GM12875 (cell line): ENCODE results near the gene ADGRA3.

ENCODE experiments used
- H3K4me3 ChIP-seq: one replicate; pipeline ENCODE4 v1.5.1; 2011; ENCODE audit warnings: low read depth, low read length, control low read depth
- TF ChIP-seq, protein P1 (sequence below): IDR thresholded peaks from 2 replicates; pipeline ENCODE4 v1.5.1; 2011; ENCODE audit warnings: low read depth, mild to moderate bottlenecking, control low read depth, inconsistent platforms, low read length, moderate library complexity, borderline replicate concordance; ENCODE audit not compliant: insufficient read depth

The ADGRA3 gene

DNA sequence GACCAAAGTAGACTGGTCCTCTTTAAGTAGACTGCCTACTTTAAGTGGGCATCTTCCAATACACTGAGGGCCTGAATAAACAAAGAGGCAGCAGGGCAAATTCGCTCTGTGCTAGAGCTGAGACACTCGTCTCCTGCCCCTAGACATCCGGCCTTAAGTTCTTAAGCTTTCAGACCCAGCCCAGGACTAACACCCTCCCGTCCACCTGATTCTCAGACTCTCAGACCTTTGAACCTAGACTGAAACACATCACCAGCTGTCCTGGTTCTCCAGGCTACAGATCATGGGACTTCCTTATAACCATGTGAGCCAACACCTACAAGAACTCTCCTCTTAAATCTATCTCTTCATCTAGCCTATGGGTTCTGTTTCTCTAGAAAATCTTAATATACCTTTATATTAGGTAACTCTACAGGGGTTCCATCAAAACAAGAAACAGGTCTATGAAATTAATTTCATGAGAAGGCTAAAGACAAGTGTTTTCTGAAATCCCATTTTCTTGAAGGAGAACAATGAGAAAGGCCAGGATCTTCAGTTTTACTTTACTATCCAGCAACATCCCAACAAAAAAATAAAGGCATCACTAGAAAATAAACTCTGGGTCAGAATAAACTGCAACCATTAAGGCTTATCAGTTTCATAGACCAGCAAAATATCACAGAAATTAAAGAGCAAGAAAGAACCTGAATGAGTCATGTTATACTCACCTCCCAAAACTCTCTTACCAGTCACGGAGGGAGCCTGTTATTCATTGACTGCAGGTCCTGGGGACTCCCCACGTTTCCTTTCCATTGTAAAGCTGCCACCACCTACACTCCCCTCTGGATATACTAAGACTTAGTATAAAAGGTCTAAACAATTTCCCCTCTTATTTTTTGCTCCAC, 14.8 kb downstream of the ADGRA3 start:
- H3K4me3 ChIP-seq = no peak overlapping the region
- TF ChIP-seq, protein P1, sequence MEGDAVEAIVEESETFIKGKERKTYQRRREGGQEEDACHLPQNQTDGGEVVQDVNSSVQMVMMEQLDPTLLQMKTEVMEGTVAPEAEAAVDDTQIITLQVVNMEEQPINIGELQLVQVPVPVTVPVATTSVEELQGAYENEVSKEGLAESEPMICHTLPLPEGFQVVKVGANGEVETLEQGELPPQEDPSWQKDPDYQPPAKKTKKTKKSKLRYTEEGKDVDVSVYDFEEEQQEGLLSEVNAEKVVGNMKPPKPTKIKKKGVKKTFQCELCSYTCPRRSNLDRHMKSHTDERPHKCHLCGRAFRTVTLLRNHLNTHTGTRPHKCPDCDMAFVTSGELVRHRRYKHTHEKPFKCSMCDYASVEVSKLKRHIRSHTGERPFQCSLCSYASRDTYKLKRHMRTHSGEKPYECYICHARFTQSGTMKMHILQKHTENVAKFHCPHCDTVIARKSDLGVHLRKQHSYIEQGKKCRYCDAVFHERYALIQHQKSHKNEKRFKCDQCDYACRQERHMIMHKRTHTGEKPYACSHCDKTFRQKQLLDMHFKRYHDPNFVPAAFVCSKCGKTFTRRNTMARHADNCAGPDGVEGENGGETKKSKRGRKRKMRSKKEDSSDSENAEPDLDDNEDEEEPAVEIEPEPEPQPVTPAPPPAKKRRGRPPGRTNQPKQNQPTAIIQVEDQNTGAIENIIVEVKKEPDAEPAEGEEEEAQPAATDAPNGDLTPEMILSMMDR = no peak

GRCh38 chr4:22500128-22500611, 15.7 kb downstream of the ADGRA3 start:
- TF ChIP-seq, protein P1 = no peak
- H3K4me3 ChIP-seq = no peak overlapping the region

DNA sequence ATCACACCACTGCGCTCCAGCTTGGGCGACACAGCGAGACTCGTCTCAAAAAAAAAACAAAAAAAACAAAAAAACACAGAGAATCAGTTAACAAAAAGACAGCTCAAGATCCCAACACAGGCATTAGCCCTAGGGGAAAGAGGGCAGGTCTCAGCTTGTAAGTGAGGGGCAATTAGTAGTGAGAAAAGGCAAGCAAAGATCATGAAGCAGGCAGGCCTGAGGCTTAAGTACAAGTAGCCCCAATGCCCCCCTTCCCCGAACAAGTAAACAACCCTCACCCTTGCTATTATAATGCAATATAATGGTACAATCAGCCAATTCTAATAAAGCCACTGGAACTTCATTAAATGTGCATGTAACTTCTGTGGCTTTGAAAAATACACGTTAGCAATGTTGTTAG, 17.0 kb downstream of the ADGRA3 start:
- H3K4me3 ChIP-seq = no peak overlapping the region
- TF ChIP-seq, protein P1 = no peak

GRCh38 chr4:22496165-22496813, 19.6 kb downstream of the ADGRA3 start:
- TF ChIP-seq, protein P1 = no peak
- no peak overlapping the region for H3K4me3 ChIP-seq

DNA sequence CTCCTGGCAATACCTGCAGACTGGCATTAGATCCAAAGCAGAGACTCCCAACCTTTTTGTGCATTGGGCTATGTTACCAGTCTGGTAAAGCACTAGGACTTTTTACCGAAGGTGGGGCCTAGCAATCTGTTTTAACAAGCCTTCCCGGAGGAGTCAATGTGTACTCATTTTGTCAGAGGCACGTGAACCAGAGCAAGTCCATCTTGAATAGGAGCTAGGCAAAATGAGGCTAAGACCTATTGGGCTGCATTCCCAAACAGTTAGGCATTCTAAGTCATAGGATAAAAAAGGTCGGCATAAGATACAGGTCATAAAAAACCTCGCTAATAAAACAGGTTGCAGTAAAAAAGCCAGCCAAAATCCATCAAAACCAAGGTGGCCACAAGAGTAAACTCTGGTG, 22.3 kb downstream of the ADGRA3 start:
- TF ChIP-seq, protein P1 = no peak
- H3K4me3 ChIP-seq = no peak overlapping the region

- TF ChIP-seq, protein P1 = no peak
- no peak overlapping the region for H3K4me3 ChIP-seq
Measured at GRCh38 chr4:22492987-22493386, 22.9 kb downstream of the ADGRA3 start.
